ENCODE data around the gene BBS12. TPM values are rescaled to one million over a fixed set of nuclear protein-coding genes. Genes with fewer than 3 reads are reported as not detected.

Gene BBS12
- total and polyA plus RNA-seq, 2 donors (not counting 1 experiment from before 2014, with no cell fraction given), result 0.25 to 3.4 TPM

GRCh38 chr4:122772311-122772710, 39.8 kb downstream of the BBS12 start:
- H3K27me3 Mint-ChIP-seq, result peaks cover 8% of the 10 kb centered on the region
- no peak overlapping the region for H3K9ac ChIP-seq (ENCODE audit: low read length)
- CTCF ChIA-PET, result no interaction called here
- no peaks in the 10 kb centered on the region for H3K4me1 Mint-ChIP-seq
- no peaks in the 10 kb centered on the region for H3K9me3 Mint-ChIP-seq (ENCODE audit: insufficient read depth)
- H2AFZ ChIP-seq (ENCODE audit: insufficient read depth, low read depth, low read length, poor library complexity, severe bottlenecking), result no peak overlapping the region
- no peak overlapping the region for H3K4me2 ChIP-seq (replicated peaks; ENCODE audit: low read depth, low read length, poor library complexity, severe bottlenecking)
- no peak for TF ChIP-seq EZH2 (IDR thresholded peaks at IDR 0.05; ENCODE audit: borderline replicate concordance, insufficient read depth, low read depth, low read length, poor library complexity, severe bottlenecking)
- no peak for TF ChIP-seq CTCF (IDR thresholded peaks at IDR 0.05)
- no peak for ATAC-seq (ENCODE audit: low read depth)
- no peaks in the 10 kb centered on the region for H3K9me3 ChIP-seq (ENCODE audit: control extremely low read depth in 1 of 3, control insufficient read depth in 2 of 3, insufficient read depth in 1 of 3, low read length in 2 of 3)
- H3K27ac Mint-ChIP-seq, result no peak overlapping the region
- WGBS (ENCODE audit: insufficient coverage), result 84% methylated on average over 3 of the region's 6 CpGs
- POLR2A ChIA-PET, result no interaction called here
- H3K4me1 ChIP-seq (ENCODE audit: control insufficient read depth in 2 of 2, insufficient read depth in 2 of 2, low read length in 2 of 2), result no peaks in the 10 kb centered on the region
- DNase-seq, result no peak
- H3K27ac ChIP-seq (ENCODE audit: low read length in 2 of 2), result no peak overlapping the region
- H3K79me2 ChIP-seq (ENCODE audit: control insufficient read depth, insufficient read depth, low read length), result no peaks in the 10 kb centered on the region
- no peaks in the 10 kb centered on the region for H3K27me3 ChIP-seq (replicated peaks in 1 of 4; ENCODE audit: control extremely low read depth in 1 of 4, control insufficient read depth in 3 of 4, insufficient read depth in 4 of 4, low read length in 3 of 4)
- H4K20me1 ChIP-seq (ENCODE audit: control insufficient read depth, insufficient read depth, low read length, poor library complexity, severe bottlenecking), result no peaks in the 10 kb centered on the region
- intact Hi-C loops (cut with micrococcal nuclease), result no loop called here
- H3K36me3 ChIP-seq (replicated peaks in 1 of 2; ENCODE audit: control extremely low read depth in 1 of 2, control insufficient read depth in 1 of 2, extremely low read depth in 1 of 2, insufficient read depth in 2 of 2, low read length in 1 of 2), result no peaks in the 10 kb centered on the region
- H3K4me3 Mint-ChIP-seq, result no peak overlapping the region
- H3K4me3 ChIP-seq (ENCODE audit: control extremely low read depth in 1 of 5, extremely low read depth in 1 of 5, insufficient read depth in 1 of 5, low read depth in 2 of 5, low read length in 4 of 5), result no peak overlapping the region

DNA sequence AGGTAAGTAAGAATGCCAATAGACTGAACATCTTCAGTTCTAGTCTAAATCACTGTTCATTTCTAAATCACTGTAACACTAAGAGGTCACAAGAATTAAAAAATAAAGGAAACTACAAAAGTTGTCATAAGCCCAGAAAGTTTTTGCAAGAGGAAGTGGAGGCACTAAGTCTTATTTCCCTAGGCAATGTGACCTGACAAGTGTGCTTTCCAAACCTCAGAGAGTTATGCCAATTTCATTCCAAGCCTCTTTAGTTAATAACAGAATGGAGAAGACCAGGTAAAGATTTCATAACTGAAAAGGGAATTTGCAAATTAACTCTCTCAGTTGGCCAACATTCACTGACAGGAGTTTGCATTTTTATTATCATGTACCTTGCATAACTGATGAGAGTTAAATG, 40.5 kb downstream of the BBS12 start:
- H3K79me2 ChIP-seq (ENCODE audit: control insufficient read depth, insufficient read depth, low read length), result no peaks in the 10 kb centered on the region
- H3K4me3 Mint-ChIP-seq, result no peak overlapping the region
- no peak overlapping the region for H2AFZ ChIP-seq (ENCODE audit: insufficient read depth, low read depth, low read length, poor library complexity, severe bottlenecking)
- no peaks in the 10 kb centered on the region for H3K4me1 ChIP-seq (ENCODE audit: control insufficient read depth in 2 of 2, insufficient read depth in 2 of 2, low read length in 2 of 2)
- H3K27me3 ChIP-seq (replicated peaks in 1 of 4; ENCODE audit: control extremely low read depth in 1 of 4, control insufficient read depth in 3 of 4, insufficient read depth in 4 of 4, low read length in 3 of 4), result no peaks in the 10 kb centered on the region
- no peak overlapping the region for H3K9ac ChIP-seq (ENCODE audit: low read length)
- no peak overlapping the region for H3K27ac Mint-ChIP-seq
- DNase-seq (no peak), ATAC-seq (ENCODE audit: low read depth) (no peak)
- POLR2A ChIA-PET, result no interaction called here
- H4K20me1 ChIP-seq (ENCODE audit: control insufficient read depth, insufficient read depth, low read length, poor library complexity, severe bottlenecking), result no peaks in the 10 kb centered on the region
- H3K36me3 ChIP-seq (replicated peaks in 1 of 2; ENCODE audit: control extremely low read depth in 1 of 2, control insufficient read depth in 1 of 2, extremely low read depth in 1 of 2, insufficient read depth in 2 of 2, low read length in 1 of 2), result no peaks in the 10 kb centered on the region
- H3K27ac ChIP-seq (ENCODE audit: low read length in 2 of 2), result no peak overlapping the region
- no peaks in the 10 kb centered on the region for H3K4me1 Mint-ChIP-seq
- H3K4me2 ChIP-seq (replicated peaks; ENCODE audit: low read depth, low read length, poor library complexity, severe bottlenecking), result no peak overlapping the region
- H3K4me3 ChIP-seq (ENCODE audit: control extremely low read depth in 1 of 5, extremely low read depth in 1 of 5, insufficient read depth in 1 of 5, low read depth in 2 of 5, low read length in 4 of 5), result no peak overlapping the region
- TF ChIP-seq EZH2 (IDR thresholded peaks at IDR 0.05; ENCODE audit: borderline replicate concordance, insufficient read depth, low read depth, low read length, poor library complexity, severe bottlenecking) (no peak), CTCF (IDR thresholded peaks at IDR 0.05) (no peak)
- no peaks in the 10 kb centered on the region for H3K9me3 Mint-ChIP-seq (ENCODE audit: insufficient read depth)
- CTCF ChIA-PET, result interaction anchor here (1.9 kb wide), 1 partner anchor 15 kb away, joined by 7 read pairs; no protein-coding TSS in a partner anchor
- intact Hi-C loops (cut with micrococcal nuclease), result no loop called here
- no peaks in the 10 kb centered on the region for H3K9me3 ChIP-seq (ENCODE audit: control extremely low read depth in 1 of 3, control insufficient read depth in 2 of 3, insufficient read depth in 1 of 3, low read length in 2 of 3)
- H3K27me3 Mint-ChIP-seq, result peaks cover 8% of the 10 kb centered on the region

Measured in B cell (primary cell).